Measurements from ENCODE around the gene BOLL.
"Not testable (repeated sequence)": the region's sequence is repeated elsewhere in the genome, so short reads cannot be mapped to it uniquely, and the experiment has no call there.

Gene BOLL, protein sequence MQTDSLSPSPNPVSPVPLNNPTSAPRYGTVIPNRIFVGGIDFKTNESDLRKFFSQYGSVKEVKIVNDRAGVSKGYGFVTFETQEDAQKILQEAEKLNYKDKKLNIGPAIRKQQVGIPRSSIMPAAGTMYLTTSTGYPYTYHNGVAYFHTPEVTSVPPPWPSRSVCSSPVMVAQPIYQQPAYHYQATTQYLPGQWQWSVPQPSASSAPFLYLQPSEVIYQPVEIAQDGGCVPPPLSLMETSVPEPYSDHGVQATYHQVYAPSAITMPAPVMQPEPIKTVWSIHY

DNA sequence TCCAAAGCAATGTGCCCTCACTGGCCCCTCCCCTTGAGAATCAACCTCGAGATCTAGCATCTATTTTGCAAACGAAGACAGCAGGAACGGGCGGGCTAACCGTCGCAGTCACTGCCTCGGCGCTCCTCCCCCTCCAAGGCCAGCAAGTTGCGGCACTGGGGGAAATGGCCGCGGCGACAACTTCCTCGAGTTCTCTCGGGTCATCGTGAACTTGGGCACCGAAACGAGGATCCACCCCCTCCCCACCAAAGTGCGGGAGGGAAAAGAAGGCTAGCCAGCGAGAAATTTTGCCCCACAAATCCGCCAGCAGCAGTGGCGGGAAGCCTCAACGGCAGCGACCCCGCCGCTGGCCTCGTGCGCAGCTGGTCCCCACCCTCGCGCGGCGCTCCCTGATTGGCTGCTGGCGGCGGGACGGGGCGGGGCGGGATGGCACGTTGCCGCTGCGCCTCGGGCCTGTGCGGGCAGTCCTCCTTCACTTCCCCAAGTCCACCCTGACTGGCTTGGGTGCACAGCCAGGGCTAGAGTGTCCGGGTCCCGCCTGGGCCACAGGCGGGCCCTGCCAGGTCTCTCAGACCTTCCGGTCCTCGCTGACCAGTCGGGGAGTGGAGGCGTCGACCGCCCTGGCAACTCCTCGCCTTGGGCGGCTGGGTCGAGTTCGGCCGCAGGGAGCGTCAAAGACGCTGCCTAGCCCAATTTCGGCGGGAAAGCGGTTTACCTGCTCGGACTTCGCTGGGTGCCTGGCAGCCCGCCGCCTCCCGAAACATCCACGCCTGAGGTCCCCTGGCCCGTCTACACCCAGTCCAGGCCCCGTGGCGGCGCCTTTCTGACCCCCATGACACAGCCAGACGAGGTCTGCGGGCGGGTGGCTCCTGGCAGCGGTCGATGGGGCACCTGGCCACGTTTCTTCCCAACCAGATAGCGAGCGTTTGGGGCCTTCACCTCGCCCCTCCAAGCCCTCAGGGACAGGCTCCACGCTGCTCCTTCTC, at the start of gene BOLL:
Gene BOLL (minus strand): TSS at position 364 of the 986 bp plus-strand sequence. CDS start 3,469 bp downstream, outside the sequence.
- no peak for DNase-seq (ENCODE audit: low read depth)

DNA sequence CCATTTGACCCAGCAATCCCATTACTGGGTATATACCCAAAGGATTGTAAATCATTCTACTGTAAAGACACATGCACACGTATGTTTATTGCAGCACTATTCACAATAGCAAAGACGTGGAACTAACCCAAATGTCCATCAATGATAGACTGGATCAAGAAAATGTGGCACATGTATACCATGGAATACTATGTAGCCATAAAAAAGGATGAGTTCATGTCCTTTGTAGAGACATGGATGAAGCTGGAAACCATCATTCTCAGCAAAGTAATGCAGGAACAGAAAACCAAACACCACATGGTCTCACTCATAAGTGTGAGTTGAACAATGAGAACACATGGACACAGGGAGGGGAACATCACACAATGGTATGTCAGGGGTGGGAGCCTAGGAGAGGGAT, 49.7 kb upstream of the BOLL start:
- not testable (repeated sequence) for DNase-seq (ENCODE audit: low read depth)

GRCh38 chr2:197828464-197829135, 43.5 kb upstream of the BOLL start:
- no peak for DNase-seq (ENCODE audit: low read depth)

DNA sequence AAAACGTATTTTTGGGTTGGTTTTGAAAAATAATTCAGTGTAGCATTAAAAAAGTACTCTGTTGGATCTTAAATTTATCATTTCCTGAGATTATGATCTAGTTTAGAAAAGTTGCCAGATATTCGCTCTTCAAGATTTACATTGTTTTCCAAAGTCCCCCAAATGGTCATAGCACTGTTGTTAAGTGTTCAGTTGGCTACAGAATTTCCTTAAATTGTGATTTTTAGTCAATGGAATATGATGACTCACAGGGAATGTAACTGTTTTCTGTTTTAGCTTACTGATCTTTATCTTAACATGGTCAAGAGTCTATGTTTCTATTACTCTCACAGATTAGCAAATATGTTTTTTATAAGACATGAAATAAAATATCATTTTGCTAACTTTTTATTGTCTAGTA, 42.5 kb upstream of the BOLL start:
- no peak for DNase-seq (ENCODE audit: low read depth)

- no peak for DNase-seq (ENCODE audit: low read depth)
Measured at GRCh38 chr2:197822333-197822732, 37.2 kb upstream of the BOLL start.

- DNase-seq (ENCODE audit: low read depth) = no peak
Measured at GRCh38 chr2:197821550-197822289, 36.6 kb upstream of the BOLL start.

DNA sequence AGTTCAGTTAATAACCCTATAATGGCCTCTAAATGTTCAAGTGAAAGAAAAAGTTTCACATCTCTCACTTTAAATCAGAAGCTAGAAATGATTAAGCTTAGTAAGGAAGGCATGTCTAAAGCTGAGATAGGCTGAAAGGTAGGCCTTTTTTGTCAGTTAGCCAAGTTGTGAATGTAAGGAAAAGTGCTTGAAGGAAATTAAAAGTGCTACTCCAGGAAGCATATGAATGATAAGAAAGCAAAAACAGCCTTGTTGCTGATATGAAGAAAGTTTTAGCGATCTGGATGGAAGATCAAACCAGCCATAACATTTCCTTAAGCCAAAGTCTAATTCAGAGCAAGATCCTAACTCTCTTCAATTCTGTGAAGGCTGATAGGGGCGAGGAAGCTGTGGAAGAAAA, 29.4 kb upstream of the BOLL start:
- DNase-seq (ENCODE audit: low read depth) = no peak

- DNase-seq (ENCODE audit: low read depth) = no peak
Measured at GRCh38 chr2:197813093-197813787, 28.1 kb upstream of the BOLL start.

DNA sequence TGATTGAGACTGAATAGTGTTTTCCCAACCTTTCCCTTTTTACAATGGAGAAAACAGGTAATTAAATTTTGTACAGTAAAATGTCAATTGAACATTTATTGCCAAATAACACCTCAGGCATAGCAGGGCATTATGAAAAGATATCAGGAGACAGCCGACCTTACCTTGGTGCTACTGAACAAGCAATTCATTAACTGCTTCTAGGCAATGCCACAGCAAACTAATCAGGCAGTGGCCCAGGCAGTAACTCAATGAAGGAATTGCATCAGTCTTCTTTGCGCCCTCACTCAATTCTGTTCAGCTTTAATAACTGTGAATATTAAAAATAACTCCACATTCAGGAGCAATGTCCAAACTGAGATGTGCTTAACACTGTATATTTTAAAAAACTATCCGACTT, 25.4 kb upstream of the BOLL start:
- DNase-seq (ENCODE audit: low read depth) = no peak

DNA sequence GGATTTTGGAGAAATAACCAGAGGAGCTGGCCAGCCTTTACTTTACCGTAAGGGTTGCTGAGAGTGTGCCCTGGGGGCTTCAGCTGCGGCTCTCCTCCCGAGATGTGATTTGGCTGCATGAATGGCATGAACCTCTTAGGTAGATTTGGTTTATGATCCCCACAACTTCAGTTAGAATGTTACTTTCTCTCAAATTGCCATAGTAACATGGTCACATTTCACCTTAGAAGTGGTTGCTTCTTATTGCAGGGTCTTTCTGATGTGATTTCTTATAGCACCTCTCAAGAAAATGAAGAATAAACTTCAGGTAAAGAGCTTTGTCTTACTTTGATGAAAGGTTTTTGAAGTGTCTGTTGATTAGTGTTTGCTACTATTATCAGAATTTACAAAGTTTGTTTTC, 24.9 kb upstream of the BOLL start:
- no peak for DNase-seq (ENCODE audit: low read depth)

- DNase-seq (ENCODE audit: low read depth) = no peak
Measured at GRCh38 chr2:197809064-197809463, 23.9 kb upstream of the BOLL start.

GRCh38 chr2:197805715-197806633, 20.9 kb upstream of the BOLL start:
- no peak for DNase-seq (ENCODE audit: low read depth)

DNA sequence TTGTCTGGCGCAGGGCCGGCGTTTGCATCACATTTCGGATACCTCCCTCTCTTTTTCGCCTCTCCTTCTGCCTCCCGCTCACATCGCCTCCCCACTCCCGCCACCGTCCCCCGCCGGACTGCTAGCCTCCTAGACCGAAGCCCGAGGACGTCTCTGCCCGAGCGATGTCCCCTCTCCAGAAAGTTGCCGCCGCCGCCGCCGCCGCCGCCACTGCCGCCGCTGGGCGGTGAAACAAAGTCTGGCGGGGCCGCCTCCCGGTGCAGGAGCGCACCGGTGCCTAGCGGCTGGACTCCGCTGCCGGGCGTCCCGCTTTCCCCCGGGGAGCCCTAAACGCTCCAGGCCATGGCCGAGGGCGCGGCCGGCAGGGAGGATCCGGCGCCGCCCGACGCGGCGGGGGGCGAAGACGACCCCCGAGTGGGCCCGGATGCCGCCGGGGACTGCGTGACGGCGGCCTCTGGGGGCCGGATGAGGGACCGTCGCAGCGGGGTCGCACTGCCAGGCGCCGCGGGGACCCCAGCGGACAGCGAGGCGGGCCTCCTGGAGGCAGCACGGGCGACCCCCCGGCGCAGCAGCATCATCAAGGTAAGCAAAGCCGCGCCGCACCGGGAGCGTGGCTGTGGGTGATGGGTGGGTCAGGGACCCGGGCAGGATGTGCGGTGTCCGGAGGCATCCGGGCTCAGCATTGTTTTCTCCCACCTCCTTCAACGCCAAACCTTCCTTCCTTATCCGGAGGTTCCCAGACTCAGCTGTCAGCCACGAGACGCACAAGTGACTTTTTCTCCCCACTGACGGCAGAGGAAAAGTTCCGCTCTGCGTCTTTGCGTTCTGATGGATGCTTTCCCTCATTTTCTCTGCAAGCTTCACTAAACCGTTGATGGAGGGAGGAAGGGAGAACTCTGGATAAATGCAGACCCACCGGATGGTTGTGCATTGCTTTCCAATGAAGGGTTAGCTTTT, 19.9 kb upstream of the BOLL start:
- no peak for DNase-seq (ENCODE audit: low read depth)

DNA sequence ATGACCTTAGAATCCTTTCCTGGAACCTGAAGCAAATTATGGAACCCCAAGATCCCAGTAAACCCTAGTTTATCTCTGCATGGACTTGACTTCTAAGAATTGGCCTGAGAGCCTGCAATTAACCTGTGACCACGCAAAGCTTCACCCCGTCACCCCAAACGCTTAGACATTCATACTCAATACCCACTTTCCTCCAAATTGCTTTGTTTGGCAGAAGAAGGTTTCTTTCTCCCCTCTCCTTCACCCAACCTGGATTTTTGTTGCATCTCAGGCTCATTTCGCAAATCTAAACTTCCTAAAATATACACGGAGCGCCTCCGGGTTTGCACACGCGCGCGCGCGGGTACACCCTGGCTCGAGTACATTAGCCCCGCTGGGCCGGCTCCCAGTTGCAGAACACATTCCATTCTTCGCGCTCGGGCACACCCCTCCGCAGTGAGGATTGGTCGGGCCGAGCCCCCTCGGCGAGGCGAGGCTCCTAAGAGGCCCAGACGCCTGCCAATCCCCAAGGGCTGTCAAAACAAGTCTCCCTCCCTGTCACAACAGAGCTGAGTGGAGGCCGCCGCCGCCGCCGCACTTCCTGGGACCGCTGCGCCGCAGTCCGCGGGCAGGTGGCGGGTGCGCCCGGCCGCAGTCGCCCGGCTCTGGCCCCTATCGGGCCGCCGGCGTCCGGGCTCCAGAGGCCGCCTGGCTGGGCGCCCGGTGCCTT, 19.1 kb upstream of the BOLL start, which contains the start of gene PLCL1:
Gene PLCL1 (plus strand): TSS at position 545 of the 709 bp plus-strand sequence.
- DNase-seq (ENCODE audit: low read depth) = peak; percentile 33

- no peak for DNase-seq (ENCODE audit: low read depth)
Measured at GRCh38 chr2:197803033-197803444, 17.9 kb upstream of the BOLL start.

DNA sequence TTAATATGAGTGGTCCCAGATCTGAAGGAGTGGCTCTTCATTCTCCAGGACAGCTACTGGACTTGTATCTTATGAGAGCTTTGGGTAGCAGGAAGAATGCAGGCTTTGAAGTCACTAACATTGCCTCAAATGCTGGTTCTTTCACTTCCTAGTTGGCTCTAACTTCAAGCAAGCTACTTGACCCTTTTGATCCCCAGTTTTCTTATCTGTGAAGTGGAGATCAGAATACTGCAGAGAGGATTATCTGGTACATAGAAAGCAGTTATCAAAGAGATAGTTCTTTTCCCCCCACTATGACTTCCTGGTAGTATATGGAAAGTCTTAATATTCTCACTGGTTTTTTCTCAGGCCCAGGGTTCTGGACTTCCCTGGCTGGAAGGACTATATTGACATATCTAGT, 15.9 kb upstream of the BOLL start:
- DNase-seq (ENCODE audit: low read depth) = no peak

- no peak for DNase-seq (ENCODE audit: low read depth)
Measured at GRCh38 chr2:197800091-197800490, 15.0 kb upstream of the BOLL start.

GRCh38 chr2:197799068-197799467, 13.9 kb upstream of the BOLL start:
- no peak for DNase-seq (ENCODE audit: low read depth)
